ENCODE measurements around the gene UST. TPM values are rescaled to one million over a fixed set of nuclear protein-coding genes. Genes with fewer than 3 reads are reported as not detected.
A peak's percentile ranks its signal among the peaks of the same experiment; 100 is the strongest.

Gene UST
- total RNA-seq, 2 donors from 2014 or later: 4.3 to 5.3 TPM

- H3K4me1 ChIP-seq: peaks cover 0 to 21% of the 10 kb centered on the region in 2 donors
- peak overlapping the region; percentile 64 to 76 for H3K4me3 ChIP-seq
- no peak for DNase-seq (ENCODE audit: low spot score)
- no peaks in the 10 kb centered on the region for H3K36me3 ChIP-seq
- TF ChIP-seq CTCF (IDR thresholded peaks at IDR 0.05): no peak
- no peaks in the 10 kb centered on the region for H3K27me3 ChIP-seq
- H3K9me3 ChIP-seq: no peaks in the 10 kb centered on the region
- H3K27ac ChIP-seq: peak overlapping the region; percentile 75 to 81
These were observed 904 bp upstream of the UST start for GRCh38 chr6:148745926-148746325.

GRCh38 chr6:148747145-148747470, 278 bp downstream of the UST start:
- Histone ChIP-seq H3K36me3 (no peaks in the 10 kb centered on the region), H3K27ac (peak overlapping the region; percentile 75 to 81), H3K4me1 (peaks cover 0 to 21% of the 10 kb centered on the region in 2 donors), H3K9me3 (no peaks in the 10 kb centered on the region), H3K4me3 (peak overlapping the region; percentile 64 to 76), H3K27me3 (no peaks in the 10 kb centered on the region)
- no peak for TF ChIP-seq CTCF (IDR thresholded peaks at IDR 0.05)
- DNase-seq (ENCODE audit: low spot score): no peak

- TF ChIP-seq CTCF (IDR thresholded peaks at IDR 0.05): peak in 1 of 2 donors; percentile 13
- Histone ChIP-seq H3K36me3 (no peaks in the 10 kb centered on the region), H3K27me3 (no peaks in the 10 kb centered on the region), H3K27ac (peak overlapping the region; percentile 75 to 81), H3K9me3 (no peaks in the 10 kb centered on the region), H3K4me1 (peaks cover 0 to 21% of the 10 kb centered on the region in 2 donors), H3K4me3 (peak overlapping the region; percentile 64 to 76)
- no peak for DNase-seq (ENCODE audit: low spot score)
These were observed 788 bp downstream of the UST start for GRCh38 chr6:148747471-148748165.

GRCh38 chr6:148749674-148750073, 2.8 kb downstream of the UST start:
- Histone ChIP-seq H3K4me3 (no peak overlapping the region), H3K36me3 (no peaks in the 10 kb centered on the region), H3K4me1 (peaks cover 0 to 21% of the 10 kb centered on the region in 2 donors), H3K27me3 (no peaks in the 10 kb centered on the region), H3K9me3 (no peaks in the 10 kb centered on the region), H3K27ac (no peak overlapping the region)
- DNase-seq (ENCODE audit: low spot score): no peak
- no peak for TF ChIP-seq CTCF (IDR thresholded peaks at IDR 0.05)

GRCh38 chr6:148750838-148751792, 4.3 kb downstream of the UST start:
- TF ChIP-seq CTCF (IDR thresholded peaks at IDR 0.05): no peak
- no peak for DNase-seq (ENCODE audit: low spot score)
- no peaks in the 10 kb centered on the region for H3K27me3 ChIP-seq
- H3K4me3 ChIP-seq: no peak overlapping the region
- H3K36me3 ChIP-seq: no peaks in the 10 kb centered on the region
- H3K9me3 ChIP-seq: no peaks in the 10 kb centered on the region
- peaks cover 0 to 18% of the 10 kb centered on the region in 2 donors for H3K4me1 ChIP-seq
- H3K27ac ChIP-seq: no peak overlapping the region
